OCI-LY7 (cell line): ENCODE measurements around the gene STAG1.

ENCODE experiments used
- CTCF ChIP-seq: fragments of 200-600 bp; sonication (generic); conservative IDR thresholded peaks from 2 replicates; pipeline ENCODE4 v1.5.1; 2014; ENCODE audit warnings: mild to moderate bottlenecking, antibody characterized with exemption, low read length, moderate library complexity, mixed read lengths
- EZH2phosphoT487 ChIP-seq: fragments of 200-600 bp; sonication (generic); IDR thresholded peaks from 2 replicates; pipeline ENCODE4 v1.6.1; 2018; ENCODE audit warnings: low read depth, borderline replicate concordance, mild to moderate bottlenecking, mixed run types, antibody characterized with exemption, low read length, moderate library complexity, mixed read lengths

- TF ChIP-seq CTCF (no peak), EZH2phosphoT487 (no peak)
These were observed 108.0 kb downstream of the STAG1 start for GRCh38 chr3:136644212-136644611.
